ENCODE data around the gene CNNM4.

CNNM4 gene

DNA sequence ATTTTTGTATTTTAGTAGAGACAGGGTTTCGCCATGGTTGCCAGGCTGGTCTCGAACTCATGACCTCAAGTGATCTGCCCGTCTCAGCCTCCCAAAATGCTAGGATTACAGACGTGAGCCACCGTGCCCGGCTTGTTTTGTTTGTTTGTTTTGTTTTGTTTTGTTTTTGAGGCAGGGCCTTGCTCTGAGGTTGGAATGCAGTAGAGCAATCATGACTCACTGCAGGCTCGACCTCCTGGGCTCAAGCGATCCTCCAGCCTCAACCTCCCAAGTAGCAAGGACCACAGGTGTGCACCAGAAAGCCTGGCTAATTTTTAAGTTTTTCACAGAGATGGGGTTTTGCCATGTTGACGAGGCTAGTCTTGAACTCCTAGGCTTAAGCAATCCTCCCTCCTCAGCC is 8.9 kb upstream of the CNNM4 start:
- no peaks in the 10 kb centered on the region for H3F3A ChIP-seq (ENCODE audit: low read depth)
- H3K9me3 ChIP-seq (ENCODE audit: insufficient read depth, low read depth, low read length) = no peaks in the 10 kb centered on the region
- no peak overlapping the region for H3K9ac ChIP-seq (ENCODE audit: low read depth, low read length, poor library complexity, severe bottlenecking)
- H3K9me2 ChIP-seq (replicated peaks; ENCODE audit: low read depth, low read length) = no peaks in the 10 kb centered on the region
- no peaks in the 10 kb centered on the region for H3K4me1 ChIP-seq (ENCODE audit: insufficient read depth, low read length, poor library complexity, severe bottlenecking)
- H2AFZ ChIP-seq (ENCODE audit: low read length) = no peak overlapping the region
- no peaks in the 10 kb centered on the region for H3K36me3 ChIP-seq (ENCODE audit: insufficient read depth, low read length)
- no peak for TF ChIP-seq EZH2phosphoT487 (IDR thresholded peaks at IDR 0.05; ENCODE audit: borderline replicate concordance)
- TF ChIP-seq, protein P1, sequence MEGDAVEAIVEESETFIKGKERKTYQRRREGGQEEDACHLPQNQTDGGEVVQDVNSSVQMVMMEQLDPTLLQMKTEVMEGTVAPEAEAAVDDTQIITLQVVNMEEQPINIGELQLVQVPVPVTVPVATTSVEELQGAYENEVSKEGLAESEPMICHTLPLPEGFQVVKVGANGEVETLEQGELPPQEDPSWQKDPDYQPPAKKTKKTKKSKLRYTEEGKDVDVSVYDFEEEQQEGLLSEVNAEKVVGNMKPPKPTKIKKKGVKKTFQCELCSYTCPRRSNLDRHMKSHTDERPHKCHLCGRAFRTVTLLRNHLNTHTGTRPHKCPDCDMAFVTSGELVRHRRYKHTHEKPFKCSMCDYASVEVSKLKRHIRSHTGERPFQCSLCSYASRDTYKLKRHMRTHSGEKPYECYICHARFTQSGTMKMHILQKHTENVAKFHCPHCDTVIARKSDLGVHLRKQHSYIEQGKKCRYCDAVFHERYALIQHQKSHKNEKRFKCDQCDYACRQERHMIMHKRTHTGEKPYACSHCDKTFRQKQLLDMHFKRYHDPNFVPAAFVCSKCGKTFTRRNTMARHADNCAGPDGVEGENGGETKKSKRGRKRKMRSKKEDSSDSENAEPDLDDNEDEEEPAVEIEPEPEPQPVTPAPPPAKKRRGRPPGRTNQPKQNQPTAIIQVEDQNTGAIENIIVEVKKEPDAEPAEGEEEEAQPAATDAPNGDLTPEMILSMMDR (conservative IDR thresholded peaks at IDR 0.05; ENCODE audit: low read length) = no peak
- no peaks in the 10 kb centered on the region for H3K27me3 ChIP-seq (ENCODE audit: insufficient read depth, low read length, poor library complexity, severe bottlenecking)
- no peaks in the 10 kb centered on the region for H4K20me1 ChIP-seq (ENCODE audit: insufficient read depth, low read length, poor library complexity, severe bottlenecking)
- H3K4me3 ChIP-seq (ENCODE audit: low read length, poor library complexity, severe bottlenecking) = no peak overlapping the region
- no peaks in the 10 kb centered on the region for H3K79me2 ChIP-seq (ENCODE audit: insufficient read depth, low read length)
- no peak overlapping the region for H3K4me2 ChIP-seq (ENCODE audit: low read depth, low read length, poor library complexity, severe bottlenecking)

DNA sequence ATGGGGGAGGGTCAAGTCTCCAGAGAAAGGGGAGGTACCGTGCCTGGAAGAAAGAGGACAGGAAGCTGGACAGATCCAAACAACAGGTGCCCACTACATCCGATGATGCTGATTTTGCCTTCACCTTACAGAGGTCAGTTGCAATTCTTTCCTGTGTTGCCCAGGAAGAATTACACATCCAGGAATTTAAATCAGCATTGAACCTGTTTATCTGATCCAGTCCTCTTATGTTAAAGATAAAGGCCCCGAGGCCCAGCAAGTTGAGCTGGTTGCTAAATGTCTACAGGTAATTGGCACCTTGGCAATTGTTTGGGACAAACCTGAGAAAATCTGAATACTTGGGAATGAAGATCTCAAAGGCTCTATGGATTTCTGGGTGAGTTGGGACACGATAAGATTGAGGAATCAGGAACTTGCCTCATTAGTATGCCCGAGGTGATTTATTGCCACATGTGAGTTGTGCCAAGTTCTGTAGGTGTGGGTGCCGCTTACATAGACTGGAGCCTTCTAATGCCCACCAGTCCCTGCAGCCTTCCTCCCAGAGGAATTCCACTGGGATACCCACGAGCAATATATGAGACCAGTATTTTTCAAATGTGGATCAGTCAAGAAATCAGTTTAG is 6.9 kb upstream of the CNNM4 start:
- Histone ChIP-seq H3K9me2 (replicated peaks; ENCODE audit: low read depth, low read length) (no peaks in the 10 kb centered on the region), H3F3A (ENCODE audit: low read depth) (no peaks in the 10 kb centered on the region), H3K4me1 (ENCODE audit: insufficient read depth, low read length, poor library complexity, severe bottlenecking) (no peaks in the 10 kb centered on the region), H4K20me1 (ENCODE audit: insufficient read depth, low read length, poor library complexity, severe bottlenecking) (no peaks in the 10 kb centered on the region), H3K4me2 (ENCODE audit: low read depth, low read length, poor library complexity, severe bottlenecking) (no peak overlapping the region), H3K36me3 (ENCODE audit: insufficient read depth, low read length) (no peaks in the 10 kb centered on the region), H3K9ac (ENCODE audit: low read depth, low read length, poor library complexity, severe bottlenecking) (no peak overlapping the region), H3K79me2 (ENCODE audit: insufficient read depth, low read length) (no peaks in the 10 kb centered on the region), H3K9me3 (ENCODE audit: insufficient read depth, low read depth, low read length) (no peaks in the 10 kb centered on the region), H2AFZ (ENCODE audit: low read length) (no peak overlapping the region), H3K27me3 (ENCODE audit: insufficient read depth, low read length, poor library complexity, severe bottlenecking) (no peaks in the 10 kb centered on the region), H3K4me3 (ENCODE audit: low read length, poor library complexity, severe bottlenecking) (no peak overlapping the region)
- TF ChIP-seq, protein P1 (conservative IDR thresholded peaks at IDR 0.05; ENCODE audit: low read length) = no peak
- TF ChIP-seq EZH2phosphoT487 (IDR thresholded peaks at IDR 0.05; ENCODE audit: borderline replicate concordance) = no peak

DNA sequence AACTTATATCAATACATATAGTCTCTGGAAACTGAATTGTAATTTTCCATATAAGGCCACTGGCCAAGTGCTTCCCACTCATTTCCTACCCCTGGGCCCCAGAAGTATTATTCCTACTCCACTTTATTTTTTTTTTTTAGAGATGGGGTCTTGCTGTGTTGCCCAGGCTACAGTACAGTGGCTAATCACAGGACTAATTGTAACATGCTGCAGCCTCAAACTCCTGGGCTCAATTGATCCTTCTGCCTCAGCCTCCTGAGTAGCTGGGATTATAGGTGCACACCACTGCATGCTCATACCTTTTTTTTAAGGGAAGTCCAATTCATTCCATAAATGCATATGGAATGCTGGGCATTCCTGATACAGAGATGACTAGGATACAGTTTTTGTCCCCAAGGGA is 6.4 kb upstream of the CNNM4 start:
- Histone ChIP-seq H3K27me3 (ENCODE audit: insufficient read depth, low read length, poor library complexity, severe bottlenecking) (no peaks in the 10 kb centered on the region), H3K4me3 (ENCODE audit: low read length, poor library complexity, severe bottlenecking) (no peak overlapping the region), H3F3A (ENCODE audit: low read depth) (no peaks in the 10 kb centered on the region), H3K79me2 (ENCODE audit: insufficient read depth, low read length) (no peaks in the 10 kb centered on the region), H3K9me2 (replicated peaks; ENCODE audit: low read depth, low read length) (no peaks in the 10 kb centered on the region), H3K4me1 (ENCODE audit: insufficient read depth, low read length, poor library complexity, severe bottlenecking) (peaks cover 3% of the 10 kb centered on the region), H2AFZ (ENCODE audit: low read length) (no peak overlapping the region), H3K9me3 (ENCODE audit: insufficient read depth, low read depth, low read length) (no peaks in the 10 kb centered on the region), H3K36me3 (ENCODE audit: insufficient read depth, low read length) (no peaks in the 10 kb centered on the region), H4K20me1 (ENCODE audit: insufficient read depth, low read length, poor library complexity, severe bottlenecking) (no peaks in the 10 kb centered on the region), H3K4me2 (ENCODE audit: low read depth, low read length, poor library complexity, severe bottlenecking) (no peak overlapping the region), H3K9ac (ENCODE audit: low read depth, low read length, poor library complexity, severe bottlenecking) (no peak overlapping the region)
- TF ChIP-seq EZH2phosphoT487 (IDR thresholded peaks at IDR 0.05; ENCODE audit: borderline replicate concordance) = no peak
- TF ChIP-seq, protein P1 (conservative IDR thresholded peaks at IDR 0.05; ENCODE audit: low read length) = no peak

Data from Loucy (cell line).